ENCODE measurements around the gene PREP. TPM values are rescaled to one million over a fixed set of nuclear protein-coding genes. Genes with fewer than 3 reads are reported as not detected.

The PREP gene
- total RNA-seq, 1 experiment from 2014 or later: 35.8 TPM

DNA sequence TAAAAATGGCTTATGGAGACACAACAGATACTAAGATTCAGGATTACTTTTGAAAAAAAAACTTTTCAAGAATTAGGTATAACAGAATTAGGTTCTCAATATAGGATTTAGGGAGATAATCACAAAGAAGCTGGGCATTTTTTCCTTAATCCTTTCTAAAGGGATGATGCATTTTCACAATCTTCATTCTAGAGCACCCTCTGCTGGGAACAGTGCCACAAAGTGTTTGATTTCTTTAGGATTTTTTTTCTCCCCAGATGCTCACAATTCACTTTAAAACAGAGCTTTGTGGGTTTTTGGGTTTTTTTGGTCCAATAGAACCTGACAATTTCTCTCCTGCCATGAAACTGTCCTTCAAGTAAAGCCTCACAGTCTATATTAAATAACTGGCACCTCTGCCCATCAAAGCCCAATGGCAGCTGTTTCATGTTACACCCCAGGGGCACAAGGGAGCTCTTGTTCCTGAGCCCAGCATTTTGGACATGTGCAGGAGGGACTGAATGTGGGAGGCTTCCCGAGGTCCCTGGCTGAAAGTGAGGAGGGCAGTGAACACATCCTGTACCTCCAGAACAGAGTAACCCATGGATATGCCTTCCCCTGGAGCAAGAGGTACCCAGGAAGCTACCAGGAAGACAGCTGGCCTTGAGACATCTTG, 39.7 kb downstream of the PREP start:
- Histone ChIP-seq H3K4me2 (no peak overlapping the region), H3K79me2 (ENCODE audit: low read depth) (peaks cover 3% of the 10 kb centered on the region; the same call in 1 of the 2 replicates), H3K4me3 (no peak overlapping the region), H3F3A (ENCODE audit: insufficient read depth, low read depth) (peaks cover 14% of the 10 kb centered on the region; the same call in 1 of the 2 replicates), H4K20me1 (ENCODE audit: insufficient read depth) (no peaks in the 10 kb centered on the region), H3K27ac (no peak overlapping the region), H3K27me3 (ENCODE audit: insufficient read depth, low read depth) (no peaks in the 10 kb centered on the region), H2AFZ (no peak overlapping the region), H3K9me3 (ENCODE audit: insufficient read depth, low read depth) (no peaks in the 10 kb centered on the region), H3K4me1 (replicated peaks; ENCODE audit: insufficient read depth) (peaks cover 20% of the 10 kb centered on the region), H3K36me3 (ENCODE audit: low read depth) (peaks cover 29% of the 10 kb centered on the region), H3K9me2 (ENCODE audit: insufficient read depth) (no peaks in the 10 kb centered on the region)
- CTCF ChIA-PET: interaction anchor here (0.5 to 1.1 kb wide), 6 partner anchors 36 to 367 kb away, joined by 3 to 9 read pairs (median 4); no protein-coding TSS in a partner anchor
- POLR2A ChIA-PET (ENCODE audit: unreplicated experiment): interaction anchor here (0.6 to 0.7 kb wide), 2 partner anchors 127 to 255 kb away, joined by 4 to 6 read pairs; no protein-coding TSS in a partner anchor
- DNase-seq: no peak
- intact Hi-C loops (cut with micrococcal nuclease; ENCODE audit: unreplicated experiment): loop anchor here (1.0 kb wide), 2 partner anchors 40 to 276 kb away; partner anchors contain the start of gene PREP
- no TSS peak for BruUV-seq (replicated peaks)
- TF ChIP-seq, protein P1, sequence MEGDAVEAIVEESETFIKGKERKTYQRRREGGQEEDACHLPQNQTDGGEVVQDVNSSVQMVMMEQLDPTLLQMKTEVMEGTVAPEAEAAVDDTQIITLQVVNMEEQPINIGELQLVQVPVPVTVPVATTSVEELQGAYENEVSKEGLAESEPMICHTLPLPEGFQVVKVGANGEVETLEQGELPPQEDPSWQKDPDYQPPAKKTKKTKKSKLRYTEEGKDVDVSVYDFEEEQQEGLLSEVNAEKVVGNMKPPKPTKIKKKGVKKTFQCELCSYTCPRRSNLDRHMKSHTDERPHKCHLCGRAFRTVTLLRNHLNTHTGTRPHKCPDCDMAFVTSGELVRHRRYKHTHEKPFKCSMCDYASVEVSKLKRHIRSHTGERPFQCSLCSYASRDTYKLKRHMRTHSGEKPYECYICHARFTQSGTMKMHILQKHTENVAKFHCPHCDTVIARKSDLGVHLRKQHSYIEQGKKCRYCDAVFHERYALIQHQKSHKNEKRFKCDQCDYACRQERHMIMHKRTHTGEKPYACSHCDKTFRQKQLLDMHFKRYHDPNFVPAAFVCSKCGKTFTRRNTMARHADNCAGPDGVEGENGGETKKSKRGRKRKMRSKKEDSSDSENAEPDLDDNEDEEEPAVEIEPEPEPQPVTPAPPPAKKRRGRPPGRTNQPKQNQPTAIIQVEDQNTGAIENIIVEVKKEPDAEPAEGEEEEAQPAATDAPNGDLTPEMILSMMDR (conservative IDR thresholded peaks at IDR 0.05): peak; percentile 61
- TF ChIP-seq EZH2 (IDR thresholded peaks at IDR 0.05; ENCODE audit: low read depth): no peak

DNA sequence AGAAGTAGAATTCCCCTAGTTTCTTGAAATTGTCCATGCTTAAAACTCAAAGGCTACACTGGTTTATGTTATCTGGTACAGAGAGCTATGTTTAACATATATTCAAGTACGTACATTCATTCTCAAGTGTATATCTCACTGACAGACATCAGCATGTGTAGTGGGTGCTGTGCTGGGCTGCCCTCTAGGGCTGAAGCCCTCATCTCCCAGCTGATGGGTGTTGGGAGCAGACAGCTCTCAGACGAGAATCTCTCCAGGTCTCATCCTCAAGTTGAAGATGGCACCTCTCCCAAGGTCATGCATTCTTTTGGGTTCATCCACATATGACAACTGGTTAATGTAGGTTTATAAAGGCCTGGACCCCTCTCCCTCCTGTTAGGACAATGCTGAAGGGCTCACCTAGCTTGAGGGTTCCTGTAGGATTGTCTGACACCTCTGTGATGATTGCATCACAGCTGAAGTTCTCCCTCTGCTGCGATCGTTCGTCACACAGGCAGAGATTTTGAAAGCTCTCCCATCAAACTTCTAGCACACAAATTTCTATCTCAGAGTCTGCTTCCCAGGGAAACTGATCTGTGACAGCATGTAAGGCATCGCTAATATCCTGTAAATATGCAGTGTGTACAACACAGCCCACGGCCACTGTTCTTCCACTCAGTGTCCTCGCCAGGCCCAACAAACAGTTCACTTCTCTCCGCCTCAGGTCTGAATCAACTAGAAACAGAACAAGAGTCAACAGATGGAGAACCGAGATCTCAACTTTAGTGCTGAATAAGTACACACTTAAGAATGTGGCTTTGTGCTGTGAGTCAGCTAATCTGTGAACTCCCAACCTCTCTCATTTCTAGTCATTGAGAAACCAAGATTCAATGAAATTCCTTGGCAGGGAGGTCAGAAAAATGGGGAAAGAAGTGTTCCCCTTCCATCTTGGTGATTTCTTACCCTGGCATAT, 43.2 kb downstream of the PREP start:
- DNase-seq: peak; percentile 20 to 82
- Histone ChIP-seq H2AFZ (no peak overlapping the region), H3K79me2 (ENCODE audit: low read depth) (peaks cover 3% of the 10 kb centered on the region; the same call in 1 of the 2 replicates), H3K9me3 (ENCODE audit: insufficient read depth, low read depth) (no peaks in the 10 kb centered on the region; the same call in 1 of the 2 replicates), H3K27me3 (ENCODE audit: insufficient read depth, low read depth) (no peaks in the 10 kb centered on the region), H3K9me2 (ENCODE audit: insufficient read depth) (no peaks in the 10 kb centered on the region), H3K4me2 (0 out of 2 replicates have a peak overlapping the region, but pooled peaks have one; percentile 5), H4K20me1 (ENCODE audit: insufficient read depth) (no peaks in the 10 kb centered on the region; the same call in 1 of the 2 replicates), H3K4me1 (replicated peaks; ENCODE audit: insufficient read depth) (peaks cover 20% of the 10 kb centered on the region), H3K4me3 (no peak overlapping the region), H3F3A (ENCODE audit: insufficient read depth, low read depth) (peaks cover 14% of the 10 kb centered on the region; the same call in 1 of the 2 replicates), H3K27ac (peak overlapping the region; percentile 70), H3K36me3 (ENCODE audit: low read depth) (peaks cover 50% of the 10 kb centered on the region)
- TF ChIP-seq EZH2 (IDR thresholded peaks at IDR 0.05; ENCODE audit: low read depth): no peak
- TF ChIP-seq, protein P1 (conservative IDR thresholded peaks at IDR 0.05): no peak
- intact Hi-C loops (cut with micrococcal nuclease; ENCODE audit: unreplicated experiment): no loop called here
- POLR2A ChIA-PET (ENCODE audit: unreplicated experiment): interaction anchor here (0.7 kb wide), 1 partner anchor 272 kb away, joined by 3 read pairs; no protein-coding TSS in a partner anchor
- TSS peak; percentile 21 for BruUV-seq (replicated peaks)
- CTCF ChIA-PET: interaction anchor here (0.6 kb wide), 1 partner anchor 34 kb away, joined by 4 read pairs; no protein-coding TSS in a partner anchor

DNA sequence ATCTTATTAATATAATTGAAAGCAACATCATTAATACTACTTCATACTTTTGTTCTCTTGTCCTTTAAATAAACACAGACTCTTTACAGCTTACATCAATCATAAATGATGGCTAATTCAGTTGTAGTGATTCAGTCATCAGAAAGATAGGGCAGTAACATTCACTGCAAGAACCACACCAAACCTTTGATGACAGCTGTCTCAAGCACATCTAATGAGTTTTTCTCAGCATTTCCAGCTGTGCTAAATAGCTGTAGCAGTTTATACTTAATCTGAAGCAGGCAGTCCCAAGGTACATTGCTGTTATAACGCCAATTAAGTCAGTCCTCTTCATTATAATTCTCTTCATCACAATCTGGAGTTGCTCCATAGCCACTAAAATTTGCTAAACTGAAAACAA, 45.7 kb downstream of the PREP start:
- no peaks in the 10 kb centered on the region for H3K9me2 ChIP-seq (ENCODE audit: insufficient read depth)
- no peak overlapping the region for H3K4me2 ChIP-seq
- TF ChIP-seq, protein P1 (conservative IDR thresholded peaks at IDR 0.05): no peak
- no peak for TF ChIP-seq EZH2 (IDR thresholded peaks at IDR 0.05; ENCODE audit: low read depth)
- H3K36me3 ChIP-seq (ENCODE audit: low read depth): peaks cover 56% of the 10 kb centered on the region
- peaks cover 14% of the 10 kb centered on the region; the same call in 1 of the 2 replicates for H3F3A ChIP-seq (ENCODE audit: insufficient read depth, low read depth)
- DNase-seq: no peak
- no peaks in the 10 kb centered on the region; the same call in 1 of the 2 replicates for H4K20me1 ChIP-seq (ENCODE audit: insufficient read depth)
- peaks cover 20% of the 10 kb centered on the region for H3K4me1 ChIP-seq (replicated peaks; ENCODE audit: insufficient read depth)
- H3K27me3 ChIP-seq (ENCODE audit: insufficient read depth, low read depth): no peaks in the 10 kb centered on the region
- intact Hi-C loops (cut with micrococcal nuclease; ENCODE audit: unreplicated experiment): no loop called here
- no peak overlapping the region for H3K4me3 ChIP-seq
- no TSS peak for BruUV-seq (replicated peaks)
- peaks cover 3% of the 10 kb centered on the region; the same call in 1 of the 2 replicates for H3K79me2 ChIP-seq (ENCODE audit: low read depth)
- POLR2A ChIA-PET (ENCODE audit: unreplicated experiment): interaction anchor here (0.7 kb wide), 1 partner anchor 409 kb away, joined by 5 read pairs; no protein-coding TSS in a partner anchor
- CTCF ChIA-PET: no interaction called here
- no peak overlapping the region for H2AFZ ChIP-seq
- no peak overlapping the region for H3K27ac ChIP-seq
- no peaks in the 10 kb centered on the region; the same call in 1 of the 2 replicates for H3K9me3 ChIP-seq (ENCODE audit: insufficient read depth, low read depth)

Data from PC-9 (cell line).